ENCODE results near the gene TCF12. TPM values are rescaled to one million over a fixed set of nuclear protein-coding genes. Genes with fewer than 3 reads are reported as not detected.

The TCF12 gene
- polyA plus RNA-seq, 1 donor (not counting 4 experiments of a cell fraction or from before 2014, with no cell fraction given): 48.3 TPM

- no peak for FAIRE-seq
- Histone ChIP-seq H4K20me1 (ENCODE audit: control insufficient read depth, extremely low read depth, insufficient read depth, low read length) (no peaks in the 10 kb centered on the region), H3K4me3 (ENCODE audit: control insufficient read depth in 2 of 3, extremely low read depth in 1 of 3, insufficient read depth in 2 of 3, low read depth in 1 of 3, low read length in 3 of 3) (no peak overlapping the region), H3K27ac (ENCODE audit: control insufficient read depth, insufficient read depth, low read length) (no peak overlapping the region), H3K9me3 (ENCODE audit: control insufficient read depth, low read depth, low read length) (no peaks in the 10 kb centered on the region), H3K4me2 (ENCODE audit: control insufficient read depth, extremely low read depth, insufficient read depth, low read depth, low read length) (no peak overlapping the region), H2AFZ (ENCODE audit: control insufficient read depth, low read length) (no peak overlapping the region), H3K79me2 (ENCODE audit: control insufficient read depth, insufficient read depth, low read length) (peaks cover 2% of the 10 kb centered on the region), H3K36me3 (ENCODE audit: control insufficient read depth in 2 of 2, extremely low read depth in 1 of 2, insufficient read depth in 2 of 2, low read length in 2 of 2) (peaks cover 0 to 3% of the 10 kb centered on the region in 2 experiments), H3K27me3 (ENCODE audit: control insufficient read depth, extremely low read depth, insufficient read depth, low read length) (no peaks in the 10 kb centered on the region), H3K4me1 (ENCODE audit: control insufficient read depth, extremely low read depth, insufficient read depth, low read length) (peaks cover 21% of the 10 kb centered on the region), H3K9me1 (ENCODE audit: control insufficient read depth, extremely low read depth, insufficient read depth, low read length) (no peaks in the 10 kb centered on the region), H3K9ac (ENCODE audit: control insufficient read depth, extremely low read depth, insufficient read depth, low read length) (no peak overlapping the region)
- dilution Hi-C loops (cut with MboI; ENCODE audit: extremely low pct_ligation_motif_present, low sequenced_read_pairs): no loop called here
- TF ChIP-seq EZH2 (IDR thresholded peaks at IDR 0.05; ENCODE audit: low read length): no peak
- TF ChIP-seq CTCF (optimal IDR thresholded peaks at IDR 0.05 in 1 of 3, IDR thresholded peaks at IDR 0.05 in 1 of 3, conservative IDR thresholded peaks at IDR 0.05 in 1 of 3; ENCODE audit: extremely low read depth in 1 of 3, insufficient read depth in 2 of 3, low read length in 3 of 3): no peak
- DNase-seq (ENCODE audit: low read depth, low spot score): no peak
Measured at GRCh38 chr15:57152133-57152532, 233.7 kb downstream of the TCF12 start.

- no peak for FAIRE-seq
- Histone ChIP-seq H3K9ac (ENCODE audit: control insufficient read depth, extremely low read depth, insufficient read depth, low read length) (no peak overlapping the region), H4K20me1 (ENCODE audit: control insufficient read depth, extremely low read depth, insufficient read depth, low read length) (no peaks in the 10 kb centered on the region), H3K4me1 (ENCODE audit: control insufficient read depth, extremely low read depth, insufficient read depth, low read length) (peaks cover 21% of the 10 kb centered on the region), H3K4me2 (ENCODE audit: control insufficient read depth, extremely low read depth, insufficient read depth, low read depth, low read length) (no peak overlapping the region), H3K9me1 (ENCODE audit: control insufficient read depth, extremely low read depth, insufficient read depth, low read length) (no peaks in the 10 kb centered on the region), H2AFZ (ENCODE audit: control insufficient read depth, low read length) (no peak overlapping the region), H3K79me2 (ENCODE audit: control insufficient read depth, insufficient read depth, low read length) (peaks cover 2% of the 10 kb centered on the region), H3K9me3 (ENCODE audit: control insufficient read depth, low read depth, low read length) (no peaks in the 10 kb centered on the region), H3K27me3 (ENCODE audit: control insufficient read depth, extremely low read depth, insufficient read depth, low read length) (no peaks in the 10 kb centered on the region), H3K36me3 (ENCODE audit: control insufficient read depth in 2 of 2, extremely low read depth in 1 of 2, insufficient read depth in 2 of 2, low read length in 2 of 2) (peaks cover 0 to 3% of the 10 kb centered on the region in 2 experiments), H3K4me3 (ENCODE audit: control insufficient read depth in 2 of 3, extremely low read depth in 1 of 3, insufficient read depth in 2 of 3, low read depth in 1 of 3, low read length in 3 of 3) (no peak overlapping the region), H3K27ac (ENCODE audit: control insufficient read depth, insufficient read depth, low read length) (no peak overlapping the region)
- dilution Hi-C loops (cut with MboI; ENCODE audit: extremely low pct_ligation_motif_present, low sequenced_read_pairs): no loop called here
- DNase-seq (ENCODE audit: low read depth, low spot score): no peak
- TF ChIP-seq EZH2 (IDR thresholded peaks at IDR 0.05; ENCODE audit: low read length) (no peak), CTCF (optimal IDR thresholded peaks at IDR 0.05 in 1 of 3, IDR thresholded peaks at IDR 0.05 in 1 of 3, conservative IDR thresholded peaks at IDR 0.05 in 1 of 3; ENCODE audit: extremely low read depth in 1 of 3, insufficient read depth in 2 of 3, low read length in 3 of 3) (no peak)
Measured at GRCh38 chr15:57152666-57153539, 234.5 kb downstream of the TCF12 start.

All from keratinocyte (primary cell).